Activated naive CD4-positive, alpha-beta T cell treated with anti-CD3 and anti-CD28 coated beads, Interleukin-2, amount 50 U/mL, for 24 hours (primary cell): ENCODE results near the gene NAT9.

Source experiments
- H3K27ac Mint-ChIP-seq: one replicate; pipeline ENCODE4 v1.8.0; 2021; ENCODE audit warnings: mild to moderate bottlenecking, mixed read lengths
- H3K27me3 Mint-ChIP-seq: one replicate; pipeline ENCODE4 v1.8.0; 2021; ENCODE audit warnings: mixed read lengths
- H3K36me3 Mint-ChIP-seq: one replicate; pipeline ENCODE4 v1.8.0; 2021; ENCODE audit warnings: mixed read lengths
- H3K4me1 Mint-ChIP-seq: one replicate; pipeline ENCODE4 v1.8.0; 2021; ENCODE audit warnings: mixed read lengths
- H3K4me3 Mint-ChIP-seq: one replicate; pipeline ENCODE4 v1.8.0; 2021; ENCODE audit warnings: mild to moderate bottlenecking, mixed read lengths
- H3K9me3 Mint-ChIP-seq: one replicate; pipeline ENCODE4 v1.8.0; 2021; ENCODE audit warnings: mixed read lengths

Gene NAT9

DNA sequence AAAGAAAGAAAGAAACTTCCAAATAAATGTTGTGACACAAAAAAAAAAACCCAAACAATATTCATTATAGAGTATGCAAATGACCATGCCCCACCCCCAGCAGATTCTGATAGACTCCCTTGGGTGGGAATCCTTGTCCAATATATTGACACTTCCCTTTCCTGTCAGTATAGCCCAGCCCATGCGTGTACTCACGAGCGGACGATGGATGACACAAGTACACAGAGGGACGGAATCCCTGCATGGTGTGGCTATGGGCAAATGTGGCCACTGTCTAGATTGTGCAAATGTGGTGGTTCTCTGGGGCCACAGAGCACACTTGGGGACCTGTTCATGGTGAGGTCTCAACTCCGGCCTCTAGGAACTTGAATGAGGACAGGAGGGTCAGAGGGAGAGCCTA, 36.0 kb downstream of the NAT9 start:
- Mint-ChIP-seq H3K27ac (peak overlapping the region; percentile 46), H3K36me3 (no peaks in the 10 kb centered on the region), H3K9me3 (no peaks in the 10 kb centered on the region), H3K4me3 (peak overlapping the region; percentile 44), H3K4me1 (peaks cover 81% of the 10 kb centered on the region), H3K27me3 (no peaks in the 10 kb centered on the region)

- Mint-ChIP-seq H3K27me3 (no peaks in the 10 kb centered on the region), H3K4me3 (peak overlapping the region; percentile 34), H3K36me3 (no peaks in the 10 kb centered on the region), H3K9me3 (no peaks in the 10 kb centered on the region), H3K27ac (peak overlapping the region; percentile 71), H3K4me1 (peaks cover 80% of the 10 kb centered on the region)
Observed at GRCh38 chr17:74739227-74739831, 36.8 kb downstream of the NAT9 start.

DNA sequence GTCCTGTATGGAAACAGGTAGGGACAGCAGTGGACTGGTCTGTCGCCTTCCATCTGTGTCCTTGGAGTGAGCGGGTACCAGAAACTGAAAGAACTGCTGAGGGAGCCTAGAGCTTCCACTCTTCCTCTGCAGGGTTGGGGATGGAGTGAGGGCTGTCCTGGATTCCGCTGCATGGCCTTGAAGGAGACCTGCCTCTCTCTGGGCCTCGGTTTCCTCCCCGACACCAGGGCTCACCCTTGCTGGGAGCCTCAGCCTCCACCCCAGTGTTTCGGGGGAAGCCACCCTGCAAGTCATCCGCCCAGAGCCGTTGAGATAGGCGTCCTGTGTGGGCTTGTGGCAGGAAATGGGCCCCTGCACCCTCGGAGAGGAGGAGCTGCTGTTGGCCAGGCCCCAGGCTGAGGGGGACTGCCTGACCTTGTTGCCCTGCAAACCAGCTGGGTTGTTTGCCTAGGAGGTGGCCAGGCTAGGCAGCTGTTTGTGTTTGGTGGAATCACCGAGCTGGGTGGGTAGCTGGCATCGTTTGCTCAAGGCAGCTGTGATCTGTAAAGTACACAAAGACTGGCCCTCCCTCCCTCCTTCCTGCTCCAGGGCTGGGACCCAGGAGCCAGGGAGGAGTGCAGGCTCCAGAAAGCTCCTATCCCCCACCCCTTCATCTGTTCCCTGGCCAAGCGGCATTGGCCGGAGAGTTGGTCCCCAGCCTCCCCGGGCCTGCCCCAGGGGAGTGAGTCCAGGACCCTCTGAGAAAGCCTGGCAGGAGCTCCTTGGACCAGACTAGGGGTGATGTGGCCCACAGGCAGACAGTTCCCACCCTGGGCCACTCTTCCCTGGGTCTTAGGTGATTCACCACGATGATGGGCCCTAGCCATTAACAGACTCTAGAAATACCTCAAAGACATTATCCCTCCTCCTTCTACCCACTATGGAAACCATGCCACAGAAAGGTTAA, 37.8 kb downstream of the NAT9 start:
- peak overlapping the region; percentile 19 for H3K27ac Mint-ChIP-seq
- H3K36me3 Mint-ChIP-seq = no peaks in the 10 kb centered on the region
- peaks cover 70% of the 10 kb centered on the region for H3K4me1 Mint-ChIP-seq
- H3K27me3 Mint-ChIP-seq = no peaks in the 10 kb centered on the region
- H3K4me3 Mint-ChIP-seq = peak overlapping the region; percentile 88
- no peaks in the 10 kb centered on the region for H3K9me3 Mint-ChIP-seq

GRCh38 chr17:74737299-74738050, 38.7 kb downstream of the NAT9 start:
- peaks cover 61% of the 10 kb centered on the region for H3K4me1 Mint-ChIP-seq
- H3K27ac Mint-ChIP-seq = peak overlapping the region; percentile 19
- no peaks in the 10 kb centered on the region for H3K9me3 Mint-ChIP-seq
- H3K4me3 Mint-ChIP-seq = peak overlapping the region; percentile 88
- H3K36me3 Mint-ChIP-seq = no peaks in the 10 kb centered on the region
- no peaks in the 10 kb centered on the region for H3K27me3 Mint-ChIP-seq

DNA sequence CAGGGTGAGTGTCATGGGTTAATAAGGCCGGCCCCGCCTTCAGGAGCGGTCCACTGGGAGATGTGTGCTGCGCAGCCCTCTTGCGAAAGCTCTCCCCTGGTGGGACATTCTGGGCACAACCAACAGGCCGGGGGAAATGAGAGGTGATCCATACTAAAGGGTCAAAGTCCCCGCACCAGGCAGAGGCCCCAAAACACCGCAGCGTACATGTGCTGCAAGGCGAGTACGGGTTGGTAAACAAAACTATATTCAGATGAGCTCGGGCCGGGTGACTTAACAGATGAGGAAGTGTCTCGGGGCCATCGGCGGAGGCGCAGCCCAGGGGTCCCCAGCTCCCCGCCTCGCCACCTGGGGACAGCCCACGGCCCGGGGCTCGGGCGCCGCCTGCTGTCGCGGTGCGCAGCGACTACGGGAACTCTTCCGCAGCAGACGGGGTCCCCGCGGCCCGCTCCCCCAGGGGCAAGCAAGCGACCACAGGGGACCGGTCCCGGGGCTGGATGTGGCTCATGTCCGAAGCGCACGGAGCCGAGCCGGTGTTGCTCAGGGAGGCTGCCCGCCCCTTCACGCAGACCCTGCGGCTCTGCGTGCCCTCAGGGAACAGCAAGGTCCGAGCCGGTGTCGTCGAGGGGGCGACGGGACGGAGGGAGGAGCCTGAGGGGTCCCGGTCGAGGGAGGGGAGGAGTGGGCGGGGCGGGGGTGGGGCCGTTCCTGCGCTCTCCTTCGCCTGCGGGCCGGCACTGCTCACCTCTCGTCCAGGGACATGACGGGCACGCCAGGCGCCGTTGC, 39.4 kb downstream of the NAT9 start, which contains the start of gene RAB37:
RAB37 (plus strand) TSS at position 744 of the 786 bp plus-strand sequence; CDS start at position 761, 17 bp downstream.
- peak within 1 kb of the TSS; percentile 88 for H3K4me3 Mint-ChIP-seq
- no peaks in the 10 kb centered on the region for H3K27me3 Mint-ChIP-seq
- H3K27ac Mint-ChIP-seq = peak within 1 kb of the TSS; percentile 46

DNA sequence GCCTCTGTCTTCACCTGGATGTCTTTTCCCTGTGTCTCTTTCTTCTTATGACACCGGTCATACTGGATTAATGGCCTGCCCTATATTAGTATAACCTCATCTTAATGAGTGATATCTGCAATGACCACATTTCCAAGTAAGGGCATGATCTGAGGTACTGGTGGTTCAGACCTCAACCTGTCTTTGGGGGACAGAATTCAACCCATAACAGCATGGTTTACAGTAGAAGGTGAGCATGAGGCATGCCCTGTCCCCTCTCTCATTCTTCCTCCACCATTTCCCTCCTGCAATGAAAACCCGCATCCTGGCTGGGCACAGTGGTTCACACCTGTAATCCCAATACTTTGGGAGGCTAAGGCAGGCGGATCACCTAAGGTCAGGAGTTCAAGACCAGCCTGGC, 41.9 kb downstream of the NAT9 start:
- no peaks in the 10 kb centered on the region for H3K9me3 Mint-ChIP-seq
- H3K36me3 Mint-ChIP-seq = no peaks in the 10 kb centered on the region
- peaks cover 29% of the 10 kb centered on the region for H3K4me1 Mint-ChIP-seq
- H3K27ac Mint-ChIP-seq = no peak overlapping the region
- no peak overlapping the region for H3K4me3 Mint-ChIP-seq
- H3K27me3 Mint-ChIP-seq = no peaks in the 10 kb centered on the region

More for the DNA sequence above, 39.4 kb downstream of the NAT9 start, which contains the start of gene RAB37:
- Mint-ChIP-seq H3K36me3 (no peaks in the 10 kb centered on the region), H3K9me3 (no peaks in the 10 kb centered on the region), H3K4me1 (peaks cover 54% of the 10 kb centered on the region)

- Mint-ChIP-seq H3K36me3 (no peaks in the 10 kb centered on the region), H3K4me3 (no peak overlapping the region), H3K27me3 (no peaks in the 10 kb centered on the region), H3K9me3 (no peaks in the 10 kb centered on the region), H3K4me1 (peaks cover 22% of the 10 kb centered on the region), H3K27ac (no peak overlapping the region)
Observed at GRCh38 chr17:74733365-74734122, 42.6 kb downstream of the NAT9 start.

DNA sequence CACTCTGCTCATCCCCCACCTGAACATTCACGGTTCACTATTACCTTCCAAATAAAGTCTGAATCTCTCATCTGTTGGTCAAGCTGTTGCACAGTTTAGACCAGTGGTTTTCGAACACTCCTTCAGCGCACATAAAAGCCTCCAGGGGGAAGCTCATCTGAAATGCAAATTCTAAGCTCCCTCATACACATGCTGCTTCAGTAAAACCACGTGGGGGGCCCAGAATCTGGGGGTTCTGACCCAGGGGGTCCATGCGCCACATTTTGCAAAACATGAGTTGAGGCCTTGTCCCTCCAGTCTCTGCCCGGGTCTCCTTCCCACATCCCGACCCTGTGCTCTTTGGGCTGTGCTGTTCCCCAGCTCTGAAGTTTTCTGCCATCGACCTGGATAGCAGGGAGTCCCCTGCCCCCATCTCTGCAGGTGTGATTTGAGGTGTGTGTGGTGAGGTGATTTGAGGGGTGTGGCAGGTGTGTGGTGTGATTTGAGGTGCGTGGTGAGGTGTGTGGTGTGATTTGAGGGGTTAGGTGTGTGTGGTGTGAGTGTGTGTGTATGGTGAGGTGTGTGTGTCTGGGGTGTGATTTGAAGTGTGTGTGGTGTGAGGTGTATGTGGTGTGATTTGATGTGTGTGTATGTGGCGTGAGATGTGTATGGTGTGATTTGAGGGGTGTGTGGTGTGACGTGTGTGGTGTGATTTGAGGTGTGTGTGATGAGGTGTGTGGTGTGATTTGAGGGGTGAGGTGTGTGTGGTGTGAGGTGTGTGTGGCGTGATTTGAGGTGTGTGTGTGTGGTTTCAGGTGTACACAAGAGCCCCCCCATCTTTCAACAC, 43.9 kb downstream of the NAT9 start:
- no peak overlapping the region for H3K4me3 Mint-ChIP-seq
- no peaks in the 10 kb centered on the region for H3K36me3 Mint-ChIP-seq
- H3K4me1 Mint-ChIP-seq = peaks cover 10% of the 10 kb centered on the region
- no peaks in the 10 kb centered on the region for H3K9me3 Mint-ChIP-seq
- H3K27ac Mint-ChIP-seq = no peak overlapping the region
- no peaks in the 10 kb centered on the region for H3K27me3 Mint-ChIP-seq

GRCh38 chr17:74731347-74731605, 44.9 kb downstream of the NAT9 start:
- Mint-ChIP-seq H3K9me3 (no peaks in the 10 kb centered on the region), H3K4me3 (no peak overlapping the region), H3K27ac (no peak overlapping the region)

GRCh38 chr17:74730491-74731346, 45.4 kb downstream of the NAT9 start:
- H3K27me3 Mint-ChIP-seq = no peaks in the 10 kb centered on the region
- H3K4me1 Mint-ChIP-seq = peaks cover 5% of the 10 kb centered on the region
- no peak overlapping the region for H3K4me3 Mint-ChIP-seq
- H3K36me3 Mint-ChIP-seq = no peaks in the 10 kb centered on the region
- H3K9me3 Mint-ChIP-seq = no peaks in the 10 kb centered on the region
- peak overlapping the region; percentile 13 for H3K27ac Mint-ChIP-seq

More at GRCh38 chr17:74731347-74731605, 44.9 kb downstream of the NAT9 start:
- H3K27me3 Mint-ChIP-seq = no peaks in the 10 kb centered on the region
- H3K4me1 Mint-ChIP-seq = peaks cover 7% of the 10 kb centered on the region
- H3K36me3 Mint-ChIP-seq = no peaks in the 10 kb centered on the region

DNA sequence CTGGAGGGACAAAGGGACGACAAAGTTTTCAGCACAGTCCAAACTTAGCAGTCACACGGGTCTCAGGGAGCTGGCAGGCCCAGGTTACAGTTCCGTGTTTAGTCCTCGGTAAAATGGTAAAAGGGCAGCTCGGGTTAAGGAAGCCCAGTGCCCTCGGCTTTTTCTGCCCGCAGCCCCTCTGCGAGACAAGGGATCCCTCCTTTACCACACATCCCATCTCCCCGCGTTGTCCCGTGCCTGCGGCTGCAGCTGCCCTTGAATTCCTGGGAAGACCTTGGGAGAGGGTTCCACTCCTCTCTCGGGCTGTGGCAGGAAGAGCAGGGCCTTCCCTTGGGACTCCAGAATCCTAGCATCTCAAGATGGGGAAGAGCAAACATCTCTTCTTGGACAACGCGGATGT, 46.3 kb downstream of the NAT9 start:
- H3K27ac Mint-ChIP-seq = no peak overlapping the region
- no peaks in the 10 kb centered on the region for H3K36me3 Mint-ChIP-seq
- H3K4me3 Mint-ChIP-seq = no peak overlapping the region
- H3K27me3 Mint-ChIP-seq = no peaks in the 10 kb centered on the region
- H3K4me1 Mint-ChIP-seq = peaks cover 4% of the 10 kb centered on the region
- no peaks in the 10 kb centered on the region for H3K9me3 Mint-ChIP-seq

- Mint-ChIP-seq H3K27ac (no peak overlapping the region), H3K27me3 (no peaks in the 10 kb centered on the region), H3K4me1 (no peaks in the 10 kb centered on the region), H3K9me3 (no peaks in the 10 kb centered on the region), H3K4me3 (no peak overlapping the region), H3K36me3 (no peaks in the 10 kb centered on the region)
Observed at GRCh38 chr17:74729368-74729767, 46.8 kb downstream of the NAT9 start.

DNA sequence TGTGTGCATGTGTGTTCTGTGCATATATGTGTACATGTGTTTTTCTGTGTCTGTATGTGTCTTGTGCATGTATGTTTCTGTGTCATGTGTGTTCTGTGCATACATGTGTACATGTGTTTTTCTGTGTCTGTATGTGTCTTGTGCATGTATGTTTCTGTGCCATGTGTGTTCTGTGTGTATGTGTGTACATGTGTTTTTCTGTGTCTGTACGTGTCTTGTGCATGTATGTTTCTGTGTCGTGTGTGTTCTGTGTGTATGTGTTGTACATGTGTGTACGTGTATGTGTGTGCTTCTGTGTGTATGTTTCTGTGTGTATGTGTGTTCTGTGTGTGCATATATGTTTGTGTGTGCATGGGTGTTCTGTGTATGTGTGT, 47.5 kb downstream of the NAT9 start:
- Mint-ChIP-seq H3K4me3 (no peak overlapping the region), H3K27ac (no peak overlapping the region), H3K27me3 (no peaks in the 10 kb centered on the region), H3K9me3 (no peaks in the 10 kb centered on the region), H3K36me3 (no peaks in the 10 kb centered on the region), H3K4me1 (no peaks in the 10 kb centered on the region)
